Esophagus squamous epithelium (tissue), 5 donors: ENCODE measurements around the gene SLC20A1. TPM values are rescaled to one million over a fixed set of nuclear protein-coding genes. Genes with fewer than 3 reads are reported as not detected.

ENCODE experiments used
- DNase-seq: peaks from one replicate; lab custom pipeline; 2025; lab: John Stamatoyannopoulos, UW
- H3K27ac ChIP-seq, 4 donors: fragments of 200-600 bp; sonication (generic); one replicate each; pipeline ENCODE4 v1.5.1; 2016 to 2019; ENCODE audit warnings: mild to moderate bottlenecking in 1 of 4
- H3K27me3 ChIP-seq, 4 donors: fragments of 200-600 bp; sonication (generic); 1 replicate in 3 of 4; 2 replicates in 1 of 4; pipeline versions ENCODE4 v1.5.1 to v1.6.0; 2017 to 2021; ENCODE audit warnings: antibody characterized with exemption in 1 of 4
- H3K36me3 ChIP-seq, 3 donors: fragments of 200-600 bp; sonication (generic); one replicate each; pipeline ENCODE4 v1.5.1; 2016 to 2019
- H3K4me1 ChIP-seq, 3 donors: fragments of 200-600 bp; sonication (generic); one replicate each; pipeline ENCODE4 v1.5.1; 2017 to 2019
- H3K4me3 ChIP-seq, 4 donors: fragments of 200-600 bp; sonication (generic); 1 replicate in 3 of 4; 2 replicates in 1 of 4; pipeline ENCODE4 v1.5.1; 2016 to 2019; ENCODE audit warnings: mild to moderate bottlenecking in 2 of 4, moderate library complexity in 1 of 4
- H3K9me3 ChIP-seq, 3 donors: fragments of 200-600 bp; sonication (generic); one replicate each; pipeline ENCODE4 v1.5.1; 2016 to 2019
- POLR2A ChIP-seq, 4 donors: fragments of 450-650 bp; IDR thresholded peaks; one replicate each; pipeline ENCODE4 v1.6.1; 2017; ENCODE audit warnings: antibody characterized with exemption in 4 of 4, mild to moderate bottlenecking in 4 of 4, moderate library complexity in 3 of 4
- WGBS, 2 donors: methylation state at CpG; one replicate each; pipeline ENCODE4 v1.1.5; 2018; 5-methylcytosine and 5-hydroxymethylcytosine counted together
- intact Hi-C: fragments of 100-400 bp; cut with DNase I; formaldehyde crosslinking; loops from one replicate; pipeline ENCODE4 v1.15.0; 2022
- total RNA-seq, 4 donors: library from RNA; depleted of rRNA; stranded (reverse); fragments of >200 nt; gene quantifications; one replicate each; pipeline ENCODE4 v1.1.0, GENCODE V29; 2016
- TF ChIP-seq, protein P1 (sequence below), 6 experiments: fragments of 450-650 bp in 4 of 6; fragments of 200-600 bp in 2 of 6; sonication (generic) in 2 of 6; IDR thresholded peaks; one replicate each; pipeline ENCODE4 v1.5.1; 2016 to 2019; ENCODE audit warnings: antibody characterized with exemption in 6 of 6, mild to moderate bottlenecking in 4 of 6, moderate library complexity in 4 of 6
- donor health status: DM: yes; HTN: yes; CAD: no.

Gene SLC20A1
- total RNA-seq, 4 donors from 2014 or later, result 9.4 to 26.9 (median 21.5) TPM

GRCh38 chr2:112602917-112603316 lies 42.8 kb upstream of the SLC20A1 start:
- WGBS, 2 donors, result 85 to 92% methylated on average over 3 of the region's 3 CpGs
- intact Hi-C loops, result loop anchor here (5.0 to 10.0 kb wide), 2 partner anchors 124 to 342 kb away; no protein-coding TSS in a partner anchor

GRCh38 chr2:112603731-112604130 lies 42.0 kb upstream of the SLC20A1 start:
- TF ChIP-seq POLR2A (IDR thresholded peaks at IDR 0.05), result no peak
- TF ChIP-seq, protein P1, sequence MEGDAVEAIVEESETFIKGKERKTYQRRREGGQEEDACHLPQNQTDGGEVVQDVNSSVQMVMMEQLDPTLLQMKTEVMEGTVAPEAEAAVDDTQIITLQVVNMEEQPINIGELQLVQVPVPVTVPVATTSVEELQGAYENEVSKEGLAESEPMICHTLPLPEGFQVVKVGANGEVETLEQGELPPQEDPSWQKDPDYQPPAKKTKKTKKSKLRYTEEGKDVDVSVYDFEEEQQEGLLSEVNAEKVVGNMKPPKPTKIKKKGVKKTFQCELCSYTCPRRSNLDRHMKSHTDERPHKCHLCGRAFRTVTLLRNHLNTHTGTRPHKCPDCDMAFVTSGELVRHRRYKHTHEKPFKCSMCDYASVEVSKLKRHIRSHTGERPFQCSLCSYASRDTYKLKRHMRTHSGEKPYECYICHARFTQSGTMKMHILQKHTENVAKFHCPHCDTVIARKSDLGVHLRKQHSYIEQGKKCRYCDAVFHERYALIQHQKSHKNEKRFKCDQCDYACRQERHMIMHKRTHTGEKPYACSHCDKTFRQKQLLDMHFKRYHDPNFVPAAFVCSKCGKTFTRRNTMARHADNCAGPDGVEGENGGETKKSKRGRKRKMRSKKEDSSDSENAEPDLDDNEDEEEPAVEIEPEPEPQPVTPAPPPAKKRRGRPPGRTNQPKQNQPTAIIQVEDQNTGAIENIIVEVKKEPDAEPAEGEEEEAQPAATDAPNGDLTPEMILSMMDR (IDR thresholded peaks at IDR 0.05), result no peak
- no peaks in the 10 kb centered on the region for H3K9me3 ChIP-seq
- H3K27ac ChIP-seq, result no peak overlapping the region
- intact Hi-C loops, result loop anchor here (5.0 to 10.0 kb wide), 2 partner anchors 124 to 341 kb away; no protein-coding TSS in a partner anchor
- peaks cover 0 to 9% (median 4%) of the 10 kb centered on the region in 3 donors for H3K4me1 ChIP-seq
- no peaks in the 10 kb centered on the region for H3K27me3 ChIP-seq
- no peak for DNase-seq
- WGBS, 2 donors, result 67 to 79% methylated on average over 2 of the region's 2 CpGs
- no peaks in the 10 kb centered on the region for H3K36me3 ChIP-seq
- H3K4me3 ChIP-seq, result no peak overlapping the region

More at GRCh38 chr2:112602917-112603316, 42.8 kb upstream of the SLC20A1 start:
- Histone ChIP-seq H3K27ac (no peak overlapping the region), H3K9me3 (no peaks in the 10 kb centered on the region), H3K36me3 (no peaks in the 10 kb centered on the region), H3K4me3 (no peak overlapping the region), H3K4me1 (peaks cover 0 to 9% (median 4%) of the 10 kb centered on the region in 3 donors), H3K27me3 (no peaks in the 10 kb centered on the region)
- TF ChIP-seq, protein P1 (IDR thresholded peaks at IDR 0.05), result no peak
- TF ChIP-seq POLR2A (IDR thresholded peaks at IDR 0.05), result no peak
- no peak for DNase-seq

- Histone ChIP-seq H3K9me3 (no peaks in the 10 kb centered on the region), H3K27me3 (no peaks in the 10 kb centered on the region), H3K4me3 (no peak overlapping the region), H3K36me3 (no peaks in the 10 kb centered on the region), H3K4me1 (peaks cover 0 to 4% (median 0%) of the 10 kb centered on the region in 3 donors), H3K27ac (no peak overlapping the region)
- TF ChIP-seq, protein P1 (IDR thresholded peaks at IDR 0.05), result no peak
- TF ChIP-seq POLR2A (IDR thresholded peaks at IDR 0.05), result no peak
- no peak for DNase-seq
- WGBS, 2 donors, result 79 to 81% methylated on average over 4 of the region's 4 CpGs
- intact Hi-C loops, result loop anchor here (5.0 to 10.0 kb wide), 2 partner anchors 122 to 340 kb away; no protein-coding TSS in a partner anchor
These were observed 40.8 kb upstream of the SLC20A1 start for GRCh38 chr2:112604952-112605351.

DNA sequence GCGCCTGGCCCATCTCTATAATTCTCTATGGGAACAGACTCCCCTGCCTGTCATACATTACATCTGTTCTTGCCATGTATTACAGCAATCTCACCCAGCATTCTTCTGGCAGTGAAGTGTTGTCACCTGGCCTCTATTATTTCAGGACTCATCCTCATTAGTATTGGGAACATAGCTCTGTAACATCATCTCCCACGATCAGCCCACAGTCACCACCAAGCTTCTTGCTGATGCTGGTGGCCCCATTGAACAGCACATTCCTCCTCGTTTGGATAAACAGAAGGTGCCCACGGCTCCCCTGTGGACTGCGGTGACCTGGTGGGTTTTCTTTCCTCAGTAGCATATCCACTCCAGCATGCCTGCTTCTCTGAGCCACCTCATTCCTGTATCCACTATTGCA lies 39.8 kb upstream of the SLC20A1 start:
- no peaks in the 10 kb centered on the region for H3K9me3 ChIP-seq
- H3K27ac ChIP-seq, result no peak overlapping the region
- H3K4me1 ChIP-seq, result no peaks in the 10 kb centered on the region
- WGBS, 2 donors, result 78 to 96% methylated on average over 5 of the region's 5 CpGs
- no peak for DNase-seq
- H3K27me3 ChIP-seq, result no peaks in the 10 kb centered on the region
- intact Hi-C loops, result loop anchor here (10.0 kb wide), 1 partner anchor 339 kb away; no protein-coding TSS in a partner anchor
- H3K4me3 ChIP-seq, result no peak overlapping the region
- no peaks in the 10 kb centered on the region for H3K36me3 ChIP-seq
- no peak for TF ChIP-seq POLR2A (IDR thresholded peaks at IDR 0.05)
- TF ChIP-seq, protein P1 (IDR thresholded peaks at IDR 0.05), result no peak

GRCh38 chr2:112606547-112606946 lies 39.2 kb upstream of the SLC20A1 start:
- Histone ChIP-seq H3K27ac (no peak overlapping the region), H3K27me3 (no peaks in the 10 kb centered on the region), H3K4me3 (no peak overlapping the region), H3K4me1 (no peaks in the 10 kb centered on the region), H3K9me3 (no peaks in the 10 kb centered on the region), H3K36me3 (no peaks in the 10 kb centered on the region)
- WGBS, 2 donors, result 54 to 94% methylated on average over 2 to 4 of the region's 4 CpGs
- no peak for DNase-seq
- TF ChIP-seq POLR2A (IDR thresholded peaks at IDR 0.05), result no peak
- TF ChIP-seq, protein P1 (IDR thresholded peaks at IDR 0.05), result no peak
- intact Hi-C loops, result loop anchor here (10.0 kb wide), 1 partner anchor 338 kb away; no protein-coding TSS in a partner anchor
